Neural cell (in vitro differentiated cells): ENCODE data around the gene GARIN5A. TPM values are rescaled to one million over a fixed set of nuclear protein-coding genes. Genes with fewer than 3 reads are reported as not detected.

Experiments used
- polyA plus RNA-seq: library from polyadenylated mRNA; depleted of rRNA; stranded (reverse); fragments of >200 nt; gene quantifications from 2 replicates; pipeline ENCODE4 v1.2.3, GENCODE V29; 2014

Gene GARIN5A
- polyA plus RNA-seq, 1 donor from 2014 or later: 3.3 TPM

Other genes with a start within 250 kb of the GARIN5A start
- 0.97 and 1.1 TPM in 2 replicates for gene KCNC3, start 147.5 kb downstream of the GARIN5A start, polyA plus RNA-seq
- gene NAPSA, start 111.2 kb downstream of the GARIN5A start, polyA plus RNA-seq: 2.2 TPM in 1 of 2 replicates, not detected in the other
- gene NR1H2, start 100.4 kb downstream of the GARIN5A start, polyA plus RNA-seq: 18.5 and 27.7 TPM in 2 replicates
- gene POLD1, start 92.5 kb downstream of the GARIN5A start, polyA plus RNA-seq: 13.1 and 20.2 TPM in 2 replicates
- not detected in 2 replicates for gene SPIB, start 57.9 kb downstream of the GARIN5A start, polyA plus RNA-seq
- not detected in 2 replicates for gene MYBPC2, start 44.0 kb downstream of the GARIN5A start, polyA plus RNA-seq
- 233 and 270 TPM in 2 replicates for gene EMC10, start 341 bp downstream of the GARIN5A start, polyA plus RNA-seq
- 6.6 and 10.7 TPM in 2 replicates for gene JOSD2, start 34.3 kb upstream of the GARIN5A start, polyA plus RNA-seq
- gene ASPDH, start 37.1 kb upstream of the GARIN5A start, polyA plus RNA-seq: 0.98 TPM in 1 of 2 replicates, not detected in the other
- gene LRRC4B, start 91.6 kb upstream of the GARIN5A start, polyA plus RNA-seq: 83.1 and 98.9 TPM in 2 replicates
- 14.8 and 18.6 TPM in 2 replicates for gene SYT3, start 163.0 kb upstream of the GARIN5A start, polyA plus RNA-seq
- 17.0 and 28.3 TPM in 2 replicates for gene C19orf81, start 172.6 kb upstream of the GARIN5A start, polyA plus RNA-seq
- 3.2 and 7.9 TPM in 2 replicates for gene SHANK1, start 243.0 kb upstream of the GARIN5A start, polyA plus RNA-seq
- 18.4 and 19.5 TPM in 2 replicates for gene CLEC11A, start 246.5 kb upstream of the GARIN5A start, polyA plus RNA-seq